ENCODE results near the gene ADGRL2.
"Not testable (repeated sequence)": the region's sequence is repeated elsewhere in the genome, so short reads cannot be mapped to it uniquely, and the experiment has no call there.

GRCh38 chr1:81886292-81886691 lies 85.6 kb downstream of the ADGRL2 start:
- not testable (repeated sequence) for TF ChIP-seq SMC3 (conservative IDR thresholded peaks at IDR 0.05; ENCODE audit: insufficient read depth, low read depth, low read length); CHD2 (IDR thresholded peaks at IDR 0.05; ENCODE audit: low read depth, low read length); FOXA1 (IDR thresholded peaks at IDR 0.05; ENCODE audit: borderline replicate concordance); GTF2F1 (IDR thresholded peaks at IDR 0.05; ENCODE audit: low read depth, low read length)
